Activated B cell treated with CpG ODN at 0.5 μM for 24 hours (primary cell): ENCODE data around the gene TRIM31. TPM values are rescaled to one million over a fixed set of nuclear protein-coding genes. Genes with fewer than 3 reads are reported as not detected.

ENCODE experiments used
- ATAC-seq: fragments of 200-7000 bp; cut with Tn5 transposase; one replicate; pipeline ENCODE4 v1.10.0; 2021; ENCODE audit warnings: low read depth, mild to moderate bottlenecking, moderate library complexity
- CTCF ChIA-PET: fragments of 350-600 bp; sonication (Branson Sonifier 250); formaldehyde crosslinking; loops from one replicate; lab custom pipeline; 2021; ENCODE audit warnings: antibody characterized with exemption; lab: Charles Lee
- POLR2A ChIA-PET: fragments of 350-600 bp; sonication (Branson Sonifier 250); formaldehyde crosslinking; loops from one replicate; lab custom pipeline; 2021; ENCODE audit warnings: antibody characterized with exemption; lab: Charles Lee
- DNase-seq: peaks from one replicate; pipeline ENCODE4 v3.0.0; 2022
- H3K27ac Mint-ChIP-seq: one replicate; pipeline ENCODE4 v1.8.0; 2020; ENCODE audit warnings: mixed read lengths
- H3K27me3 Mint-ChIP-seq: one replicate; pipeline ENCODE4 v1.8.0; 2021; ENCODE audit warnings: mixed read lengths
- H3K36me3 Mint-ChIP-seq: one replicate; pipeline ENCODE4 v1.8.0; 2021; ENCODE audit warnings: low read depth, mixed read lengths
- H3K4me1 Mint-ChIP-seq: one replicate; pipeline ENCODE4 v1.8.0; 2021; ENCODE audit warnings: mixed read lengths
- H3K4me3 Mint-ChIP-seq: one replicate; pipeline ENCODE4 v1.8.0; 2020; ENCODE audit warnings: mild to moderate bottlenecking, mixed read lengths
- H3K9me3 Mint-ChIP-seq: one replicate; pipeline ENCODE4 v1.8.0; 2020; ENCODE audit warnings: mixed read lengths
- intact Hi-C: fragments of 100-400 bp; cut with micrococcal nuclease; formaldehyde crosslinking; loops from one replicate; pipeline ENCODE4 v1.15.1; 2024
- total RNA-seq: library from RNA; stranded (reverse); gene quantifications from 2 replicates; pipeline ENCODE4 v1.2.3, GENCODE V29; 2022
- TF ChIP-seq, protein P1 (sequence below): fragments of 200-600 bp; IDR thresholded peaks from one replicate; pipeline ENCODE4 v1.8.0; 2022; ENCODE audit warnings: antibody characterized with exemption, mild to moderate bottlenecking

The TRIM31 gene
- total RNA-seq, 1 donor from 2014 or later, result not detected

DNA sequence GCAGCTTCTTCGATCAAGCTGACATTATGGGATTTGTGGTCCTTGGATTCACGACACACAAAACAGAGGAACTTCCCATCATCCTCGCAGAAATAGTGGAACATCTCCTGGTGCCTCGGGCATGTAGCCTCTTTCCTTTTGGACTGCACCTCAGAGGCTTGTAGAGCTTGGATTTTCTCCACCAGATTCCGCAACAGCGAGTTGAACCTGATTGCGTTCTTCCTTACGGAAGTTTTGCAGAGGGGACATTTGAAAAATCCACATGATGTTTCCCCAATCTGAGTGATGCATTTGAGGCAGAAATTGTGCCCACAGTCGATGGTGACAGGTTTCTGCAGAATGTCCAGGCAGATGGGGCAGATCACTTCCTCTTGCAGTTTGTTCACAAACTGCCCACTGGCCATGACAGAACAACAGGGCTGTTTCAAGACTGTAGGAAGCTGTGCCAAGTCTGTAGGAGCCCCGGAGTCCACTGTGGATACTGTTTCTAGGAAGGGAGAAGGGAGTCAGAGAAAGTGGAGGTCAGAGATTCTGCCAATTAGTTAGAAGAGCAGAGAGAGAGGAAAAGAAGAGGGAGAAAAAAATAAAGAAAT is 392 bp downstream of the TRIM31 start:
- CTCF ChIA-PET, result interaction anchor here (1.1 kb wide), 1 partner anchor 11 kb away, joined by 3 read pairs; no protein-coding TSS in a partner anchor
- Mint-ChIP-seq H3K27me3 (peaks cover 48% of the 10 kb centered on the region), H3K4me1 (no peaks in the 10 kb centered on the region), H3K27ac (no peak overlapping the region), H3K9me3 (no peaks in the 10 kb centered on the region), H3K36me3 (no peaks in the 10 kb centered on the region), H3K4me3 (no peak overlapping the region)
- ATAC-seq, result no peak
- intact Hi-C loops, result no loop called here
- TF ChIP-seq, protein P1, sequence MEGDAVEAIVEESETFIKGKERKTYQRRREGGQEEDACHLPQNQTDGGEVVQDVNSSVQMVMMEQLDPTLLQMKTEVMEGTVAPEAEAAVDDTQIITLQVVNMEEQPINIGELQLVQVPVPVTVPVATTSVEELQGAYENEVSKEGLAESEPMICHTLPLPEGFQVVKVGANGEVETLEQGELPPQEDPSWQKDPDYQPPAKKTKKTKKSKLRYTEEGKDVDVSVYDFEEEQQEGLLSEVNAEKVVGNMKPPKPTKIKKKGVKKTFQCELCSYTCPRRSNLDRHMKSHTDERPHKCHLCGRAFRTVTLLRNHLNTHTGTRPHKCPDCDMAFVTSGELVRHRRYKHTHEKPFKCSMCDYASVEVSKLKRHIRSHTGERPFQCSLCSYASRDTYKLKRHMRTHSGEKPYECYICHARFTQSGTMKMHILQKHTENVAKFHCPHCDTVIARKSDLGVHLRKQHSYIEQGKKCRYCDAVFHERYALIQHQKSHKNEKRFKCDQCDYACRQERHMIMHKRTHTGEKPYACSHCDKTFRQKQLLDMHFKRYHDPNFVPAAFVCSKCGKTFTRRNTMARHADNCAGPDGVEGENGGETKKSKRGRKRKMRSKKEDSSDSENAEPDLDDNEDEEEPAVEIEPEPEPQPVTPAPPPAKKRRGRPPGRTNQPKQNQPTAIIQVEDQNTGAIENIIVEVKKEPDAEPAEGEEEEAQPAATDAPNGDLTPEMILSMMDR, result no peak
- no peak for DNase-seq
- POLR2A ChIA-PET, result no interaction called here

- H3K27me3 Mint-ChIP-seq, result peaks cover 52% of the 10 kb centered on the region
- DNase-seq (no peak), ATAC-seq (no peak)
- TF ChIP-seq, protein P1, result no peak
- ChIA-PET CTCF (interaction anchor here (1.5 kb wide), 1 partner anchor 20 kb away, joined by 5 read pairs; no protein-coding TSS in a partner anchor), POLR2A (no interaction called here)
- no peaks in the 10 kb centered on the region for H3K4me1 Mint-ChIP-seq
- no peak overlapping the region for H3K27ac Mint-ChIP-seq
- H3K9me3 Mint-ChIP-seq, result no peaks in the 10 kb centered on the region
- no peaks in the 10 kb centered on the region for H3K36me3 Mint-ChIP-seq
- H3K4me3 Mint-ChIP-seq, result no peak overlapping the region
- intact Hi-C loops, result no loop called here
Measured at GRCh38 chr6:30111266-30111856, 1.5 kb downstream of the TRIM31 start.

DNA sequence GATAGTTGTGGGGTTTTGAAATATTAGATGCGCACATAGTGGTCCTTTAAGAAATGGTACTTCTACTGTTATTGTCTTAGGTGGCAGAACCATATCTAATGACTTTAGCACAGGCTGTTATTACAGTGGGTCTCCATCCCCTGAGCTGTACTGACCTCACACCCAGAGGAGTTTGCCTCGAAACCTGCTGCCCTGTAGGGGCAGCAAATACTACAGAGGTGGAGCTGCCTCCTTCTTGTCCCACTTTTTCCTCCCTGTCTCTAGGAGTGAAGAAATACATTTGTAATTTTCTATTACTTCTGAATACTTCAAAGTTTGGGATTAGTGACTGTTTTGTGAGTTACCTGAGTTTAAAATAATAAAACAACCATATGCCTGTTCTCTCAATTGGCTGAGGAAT is 8.2 kb downstream of the TRIM31 start:
- POLR2A ChIA-PET, result interaction anchor here (1.3 to 2.3 kb wide), 2 partner anchors 17 to 38 kb away, joined by 3 to 7 read pairs; partner anchors contain the start of gene PPP1R11
- H3K27ac Mint-ChIP-seq, result no peak overlapping the region

DNA sequence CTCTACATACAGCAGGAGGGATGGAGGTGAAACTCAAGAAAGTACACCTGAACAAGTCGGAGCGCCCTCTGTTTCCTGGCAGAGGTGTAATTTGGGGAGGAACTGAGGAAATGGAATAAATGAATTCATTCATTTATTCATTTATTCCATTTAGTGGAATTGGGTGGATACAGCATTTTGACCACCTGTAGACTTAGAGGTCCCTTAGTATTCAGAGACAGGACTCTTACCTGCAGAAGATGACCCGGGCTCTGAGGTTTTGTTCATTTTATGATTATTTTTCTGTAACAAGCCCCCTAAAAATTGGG is 9.1 kb downstream of the TRIM31 start:
- H3K27me3 Mint-ChIP-seq, result peaks cover 45% of the 10 kb centered on the region
- ATAC-seq (no peak), DNase-seq (no peak)
- TF ChIP-seq, protein P1, result no peak
- ChIA-PET CTCF (interaction anchor here (0.9 to 5.7 kb wide), 12 partner anchors 9 to 350 kb away, joined by 3 to 138 read pairs (median 4); partner anchors contain the start of gene PPP1R11), POLR2A (interaction anchor here (0.6 to 2.6 kb wide), 10 partner anchors 16 to 1942 kb away, joined by 3 to 20 read pairs (median 4); partner anchors contain the start of genes POLR1H and PPP1R11)
- intact Hi-C loops, result loop anchor here (1.0 to 5.0 kb wide), 7 partner anchors 27 to 293 kb away; partner anchors contain the start of genes PPP1R11 and TRIM26
- no peaks in the 10 kb centered on the region for H3K36me3 Mint-ChIP-seq
- peak overlapping the region; percentile 89 for H3K4me3 Mint-ChIP-seq
- H3K9me3 Mint-ChIP-seq, result no peaks in the 10 kb centered on the region
- peak overlapping the region; percentile 70 for H3K27ac Mint-ChIP-seq
- peaks cover 38% of the 10 kb centered on the region for H3K4me1 Mint-ChIP-seq

More for the DNA sequence above, 8.2 kb downstream of the TRIM31 start:
- Mint-ChIP-seq H3K27me3 (peaks cover 42% of the 10 kb centered on the region), H3K36me3 (no peaks in the 10 kb centered on the region), H3K4me1 (peaks cover 37% of the 10 kb centered on the region), H3K4me3 (no peak overlapping the region), H3K9me3 (no peaks in the 10 kb centered on the region)
- intact Hi-C loops, result loop anchor here (5.0 kb wide), 1 partner anchor 108 kb away; the partner anchor contains the start of gene TRIM26
- TF ChIP-seq, protein P1, result no peak
- DNase-seq (no peak), ATAC-seq (no peak)
- CTCF ChIA-PET, result interaction anchor here (5.7 kb wide), 1 partner anchor 27 kb away, joined by 138 read pairs; no protein-coding TSS in a partner anchor
